K562 (cell line): ENCODE results near the gene PLXNA2. TPM values are rescaled to one million over a fixed set of nuclear protein-coding genes. Genes with fewer than 3 reads are reported as not detected.

Experiments
- ADNP ChIP-seq: fragments of 200-800 bp; sonication (Bioruptor generic); IDR thresholded peaks from 2 replicates; pipeline ENCODE4 v1.6.1; 2016; ENCODE audit warnings: missing genetic modification characterization, missing compliant biosample characterization
- CHD1 ChIP-seq: fragments of 200-600 bp; sonication (generic); IDR thresholded peaks from one replicate; pipeline ENCODE4 v1.6.1; 2012; ENCODE audit warnings: mild to moderate bottlenecking, moderate library complexity, low read length, inconsistent platforms
- LEF1 ChIP-seq: fragments of 450-650 bp; IDR thresholded peaks from 2 replicates; pipeline ENCODE4 v1.6.1; 2016; ENCODE audit warnings: mild to moderate bottlenecking
- MAFG ChIP-seq: fragments of 450-650 bp; conservative IDR thresholded peaks from 2 replicates; pipeline ENCODE4 v1.6.1; 2016; ENCODE audit warnings: missing genetic modification characterization, missing compliant biosample characterization
- MCM3 ChIP-seq: fragments of 450-650 bp; IDR thresholded peaks from 2 replicates; pipeline ENCODE4 v1.6.1; 2016
- NELFE ChIP-seq: IDR thresholded peaks from 2 replicates; pipeline ENCODE4 v1.6.1; 2011; ENCODE audit warnings: mild to moderate bottlenecking; ENCODE audit not compliant: insufficient read depth, insufficient read length
- NR2F6 ChIP-seq: fragments of 450-650 bp; formaldehyde crosslinking; IDR thresholded peaks from 2 replicates; pipeline ENCODE4 v1.4.0; 2020; ENCODE audit warnings: mild to moderate bottlenecking
- PHTF2 ChIP-seq: fragments of 250-450 bp; sonication (Bioruptor Pico); IDR thresholded peaks from 2 replicates; pipeline ENCODE4 v1.5.0; 2021; ENCODE audit warnings: mild to moderate bottlenecking
- SMAD3 ChIP-seq: fragments of 450-650 bp; formaldehyde crosslinking; conservative IDR thresholded peaks from 2 replicates; pipeline ENCODE4 v1.4.0; 2020; ENCODE audit warnings: mild to moderate bottlenecking
- SMARCB1 ChIP-seq: IDR thresholded peaks from 2 replicates; pipeline ENCODE4 v1.6.1; 2011; ENCODE audit warnings: improper control_type of control experiment, low read depth; ENCODE audit not compliant: insufficient read length
- SNIP1 ChIP-seq: fragments of 450-650 bp; IDR thresholded peaks from 2 replicates; pipeline ENCODE4 v1.7.1; 2017; ENCODE audit warnings: low read depth, mild to moderate bottlenecking
- ZNF785 ChIP-seq: fragments of 250-450 bp; sonication (Bioruptor Pico); IDR thresholded peaks from 2 replicates; pipeline ENCODE4 v1.4.0; 2020; ENCODE audit warnings: mild to moderate bottlenecking
- polyA plus RNA-seq, 8 experiments: library from polyadenylated mRNA; depleted of rRNA in 4 of 8; stranded (reverse) in 5 of 8; unstranded in 3 of 8; fragments of >200 nt; fragmentation: Nextera tagmentation in 2 of 8; fragmentation: Illumina TruSeq in 1 of 8; extraction: Ambion mirVana in 2 of 8; extraction: Trizol in 1 of 8; gene quantifications; 2 replicates each; pipeline versions ENCODE4 v1.2.1 to v1.2.3, GENCODE V29; 2011 to 2014; ENCODE audit warnings: inconsistent platforms in 1 of 8, missing spikeins in 1 of 8
- total RNA-seq, 7 experiments: library from RNA; depleted of rRNA in 6 of 7; stranded (reverse); fragments of >200 nt in 6 of 7; fragmentation: Illumina TruSeq in 2 of 7; extraction: Trizol in 2 of 7; gene quantifications; 2 replicates each; pipeline versions ENCODE4 v1.2.1 to v1.2.3, GENCODE V29; 2011 to 2021; ENCODE audit warnings: low replicate concordance in 1 of 7
- TF ChIP-seq, protein P1 (sequence below): sonication (generic); formaldehyde crosslinking; IDR thresholded peaks from 2 replicates; pipeline ENCODE4 v1.8.0; 2022; ENCODE audit warnings: mild to moderate bottlenecking, low read depth, missing genetic modification reagents
- TF ChIP-seq, protein P2 (sequence below): sonication (generic); formaldehyde crosslinking; IDR thresholded peaks from 2 replicates; pipeline ENCODE4 v1.8.1; 2022; ENCODE audit warnings: missing genetic modification reagents
- TF ChIP-seq, protein P3 (sequence below): sonication (generic); formaldehyde crosslinking; IDR thresholded peaks from 2 replicates; pipeline ENCODE4 v1.4.0; 2020; ENCODE audit warnings: mild to moderate bottlenecking, missing genetic modification reagents
- TF ChIP-seq, protein P4 (sequence below): IDR thresholded peaks from 2 replicates; pipeline ENCODE4 v1.6.1; 2016; ENCODE audit warnings: missing genetic modification characterization, missing compliant biosample characterization
- TF ChIP-seq, protein P5 (sequence below): fragments of 250-450 bp; sonication (Bioruptor Pico); IDR thresholded peaks from 2 replicates; pipeline ENCODE4 v1.8.0; 2022; ENCODE audit warnings: inconsistent platforms

Gene PLXNA2
- total and polyA plus RNA-seq, 9 of the 15 experiments (the other 6 are each of a cell fraction or from before 2014, with no cell fraction given): 0.01 to 1.3 (median 0.32) TPM

DNA sequence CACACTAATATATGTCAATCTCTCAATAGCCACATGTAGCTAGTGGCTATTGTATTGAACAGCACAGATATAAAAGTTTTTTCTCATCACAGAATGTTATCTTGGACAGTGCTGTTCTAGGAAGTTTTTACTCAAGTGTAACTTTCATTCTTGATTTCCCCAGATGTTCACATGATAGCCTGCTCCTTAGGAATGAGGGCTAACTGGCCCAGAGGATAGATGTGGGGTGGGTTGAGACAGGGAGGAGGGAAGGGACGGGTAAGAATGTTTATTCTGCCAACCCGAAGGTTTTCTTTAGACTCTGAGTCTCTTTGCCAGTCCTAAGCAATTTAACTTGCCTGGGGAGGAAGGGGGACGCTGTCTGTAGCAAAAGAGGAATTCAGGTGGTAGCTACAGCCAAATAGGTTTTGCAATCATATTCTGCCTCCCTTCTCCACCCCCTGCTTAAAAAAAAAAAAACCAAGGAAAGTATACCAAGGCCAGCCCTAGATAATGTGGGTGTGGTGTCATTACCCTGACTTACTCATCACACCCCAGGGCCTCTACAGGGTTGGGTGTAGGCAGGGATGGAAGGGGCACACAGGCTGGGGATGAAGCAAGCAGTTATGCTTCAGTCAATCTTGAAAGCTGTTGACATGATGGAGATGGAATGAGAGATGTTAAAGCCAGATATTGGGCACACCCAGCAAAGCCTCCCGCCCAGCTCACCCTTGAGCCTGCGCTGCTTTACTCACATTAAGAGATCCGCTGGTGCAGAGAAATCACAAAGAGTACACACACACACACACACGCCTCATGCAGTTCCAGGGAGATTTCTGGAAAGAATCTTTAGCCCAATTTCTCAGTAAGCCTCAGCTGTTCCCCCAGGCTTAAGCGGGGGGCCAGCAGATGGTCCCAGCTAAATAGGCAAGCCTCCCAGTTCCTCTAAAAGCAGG, 59.9 kb downstream of the PLXNA2 start (continued):
- TF ChIP-seq, protein P1, sequence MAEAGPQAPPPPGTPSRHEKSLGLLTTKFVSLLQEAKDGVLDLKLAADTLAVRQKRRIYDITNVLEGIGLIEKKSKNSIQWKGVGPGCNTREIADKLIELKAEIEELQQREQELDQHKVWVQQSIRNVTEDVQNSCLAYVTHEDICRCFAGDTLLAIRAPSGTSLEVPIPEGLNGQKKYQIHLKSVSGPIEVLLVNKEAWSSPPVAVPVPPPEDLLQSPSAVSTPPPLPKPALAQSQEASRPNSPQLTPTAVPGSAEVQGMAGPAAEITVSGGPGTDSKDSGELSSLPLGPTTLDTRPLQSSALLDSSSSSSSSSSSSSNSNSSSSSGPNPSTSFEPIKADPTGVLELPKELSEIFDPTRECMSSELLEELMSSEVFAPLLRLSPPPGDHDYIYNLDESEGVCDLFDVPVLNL: no peak
- TF ChIP-seq SMARCB1: peak; percentile 10
- TF ChIP-seq, protein P2, sequence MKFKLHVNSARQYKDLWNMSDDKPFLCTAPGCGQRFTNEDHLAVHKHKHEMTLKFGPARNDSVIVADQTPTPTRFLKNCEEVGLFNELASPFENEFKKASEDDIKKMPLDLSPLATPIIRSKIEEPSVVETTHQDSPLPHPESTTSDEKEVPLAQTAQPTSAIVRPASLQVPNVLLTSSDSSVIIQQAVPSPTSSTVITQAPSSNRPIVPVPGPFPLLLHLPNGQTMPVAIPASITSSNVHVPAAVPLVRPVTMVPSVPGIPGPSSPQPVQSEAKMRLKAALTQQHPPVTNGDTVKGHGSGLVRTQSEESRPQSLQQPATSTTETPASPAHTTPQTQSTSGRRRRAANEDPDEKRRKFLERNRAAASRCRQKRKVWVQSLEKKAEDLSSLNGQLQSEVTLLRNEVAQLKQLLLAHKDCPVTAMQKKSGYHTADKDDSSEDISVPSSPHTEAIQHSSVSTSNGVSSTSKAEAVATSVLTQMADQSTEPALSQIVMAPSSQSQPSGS: no peak
- TF ChIP-seq, protein P3, sequence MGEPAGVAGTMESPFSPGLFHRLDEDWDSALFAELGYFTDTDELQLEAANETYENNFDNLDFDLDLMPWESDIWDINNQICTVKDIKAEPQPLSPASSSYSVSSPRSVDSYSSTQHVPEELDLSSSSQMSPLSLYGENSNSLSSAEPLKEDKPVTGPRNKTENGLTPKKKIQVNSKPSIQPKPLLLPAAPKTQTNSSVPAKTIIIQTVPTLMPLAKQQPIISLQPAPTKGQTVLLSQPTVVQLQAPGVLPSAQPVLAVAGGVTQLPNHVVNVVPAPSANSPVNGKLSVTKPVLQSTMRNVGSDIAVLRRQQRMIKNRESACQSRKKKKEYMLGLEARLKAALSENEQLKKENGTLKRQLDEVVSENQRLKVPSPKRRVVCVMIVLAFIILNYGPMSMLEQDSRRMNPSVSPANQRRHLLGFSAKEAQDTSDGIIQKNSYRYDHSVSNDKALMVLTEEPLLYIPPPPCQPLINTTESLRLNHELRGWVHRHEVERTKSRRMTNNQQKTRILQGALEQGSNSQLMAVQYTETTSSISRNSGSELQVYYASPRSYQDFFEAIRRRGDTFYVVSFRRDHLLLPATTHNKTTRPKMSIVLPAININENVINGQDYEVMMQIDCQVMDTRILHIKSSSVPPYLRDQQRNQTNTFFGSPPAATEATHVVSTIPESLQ (CRISPR knock-in tag): no peak
- TF ChIP-seq, protein P4, sequence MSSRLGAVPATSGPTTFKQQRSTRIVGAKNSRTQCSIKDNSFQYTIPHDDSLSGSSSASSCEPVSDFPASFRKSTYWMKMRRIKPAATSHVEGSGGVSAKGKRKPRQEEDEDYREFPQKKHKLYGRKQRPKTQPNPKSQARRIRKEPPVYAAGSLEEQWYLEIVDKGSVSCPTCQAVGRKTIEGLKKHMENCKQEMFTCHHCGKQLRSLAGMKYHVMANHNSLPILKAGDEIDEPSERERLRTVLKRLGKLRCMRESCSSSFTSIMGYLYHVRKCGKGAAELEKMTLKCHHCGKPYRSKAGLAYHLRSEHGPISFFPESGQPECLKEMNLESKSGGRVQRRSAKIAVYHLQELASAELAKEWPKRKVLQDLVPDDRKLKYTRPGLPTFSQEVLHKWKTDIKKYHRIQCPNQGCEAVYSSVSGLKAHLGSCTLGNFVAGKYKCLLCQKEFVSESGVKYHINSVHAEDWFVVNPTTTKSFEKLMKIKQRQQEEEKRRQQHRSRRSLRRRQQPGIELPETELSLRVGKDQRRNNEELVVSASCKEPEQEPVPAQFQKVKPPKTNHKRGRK (tag): no peak
- no peak for TF ChIP-seq CHD1
- no peak for TF ChIP-seq MAFG
- TF ChIP-seq ADNP (tag): no peak
- TF ChIP-seq SMAD3 (CRISPR knock-in tag): no peak
- TF ChIP-seq, protein P5, sequence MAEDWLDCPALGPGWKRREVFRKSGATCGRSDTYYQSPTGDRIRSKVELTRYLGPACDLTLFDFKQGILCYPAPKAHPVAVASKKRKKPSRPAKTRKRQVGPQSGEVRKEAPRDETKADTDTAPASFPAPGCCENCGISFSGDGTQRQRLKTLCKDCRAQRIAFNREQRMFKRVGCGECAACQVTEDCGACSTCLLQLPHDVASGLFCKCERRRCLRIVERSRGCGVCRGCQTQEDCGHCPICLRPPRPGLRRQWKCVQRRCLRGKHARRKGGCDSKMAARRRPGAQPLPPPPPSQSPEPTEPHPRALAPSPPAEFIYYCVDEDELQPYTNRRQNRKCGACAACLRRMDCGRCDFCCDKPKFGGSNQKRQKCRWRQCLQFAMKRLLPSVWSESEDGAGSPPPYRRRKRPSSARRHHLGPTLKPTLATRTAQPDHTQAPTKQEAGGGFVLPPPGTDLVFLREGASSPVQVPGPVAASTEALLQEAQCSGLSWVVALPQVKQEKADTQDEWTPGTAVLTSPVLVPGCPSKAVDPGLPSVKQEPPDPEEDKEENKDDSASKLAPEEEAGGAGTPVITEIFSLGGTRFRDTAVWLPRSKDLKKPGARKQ: no peak
- peak; percentile 77 for TF ChIP-seq LEF1
- no peak for TF ChIP-seq PHTF2 (CRISPR knock-in tag)
- TF ChIP-seq NELFE: no peak
- TF ChIP-seq ZNF785 (CRISPR knock-in tag): no peak
- no peak for TF ChIP-seq NR2F6
- TF ChIP-seq MCM3: no peak
- TF ChIP-seq SNIP1: no peak
